ENCODE results near the gene RPN2.

Gene RPN2

DNA sequence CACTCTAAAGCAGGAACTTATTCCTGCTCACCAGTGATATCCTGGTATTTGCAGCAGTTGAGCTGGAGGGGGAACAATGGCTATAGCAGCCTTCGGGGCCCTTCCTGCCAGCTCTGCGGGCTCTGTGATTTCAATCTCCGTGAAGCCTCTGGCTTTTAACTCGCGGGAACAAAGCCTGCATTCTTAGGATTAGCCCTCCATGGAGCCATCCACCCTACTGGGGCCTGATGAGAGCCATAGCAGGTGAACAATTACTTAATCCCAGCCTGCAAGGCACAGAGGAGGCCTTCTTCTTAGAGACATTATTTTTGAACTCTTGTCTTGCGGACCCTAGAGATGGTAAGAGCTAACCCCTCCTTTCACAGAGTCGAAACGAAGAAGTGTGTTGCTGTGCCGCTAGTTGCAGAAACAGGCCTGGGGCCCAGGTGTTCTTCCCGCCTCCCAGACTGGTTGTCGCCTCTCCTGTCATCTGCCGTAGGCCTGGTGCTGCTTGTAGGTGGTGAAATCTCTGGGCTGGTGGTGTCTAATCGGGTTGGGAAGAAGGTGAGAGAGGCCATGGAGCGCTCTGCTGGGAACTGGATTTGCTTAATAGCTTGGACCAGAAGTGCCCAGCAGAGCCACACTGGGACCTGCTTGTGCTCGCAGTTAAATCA is 72.8 kb downstream of the RPN2 start:
- TF ChIP-seq ISL1 (CRISPR knock-in tag; IDR thresholded peaks at IDR 0.05) (no peak), ZC3H10 (CRISPR knock-in tag; IDR thresholded peaks at IDR 0.05) (no peak), PPARA (CRISPR knock-in tag; IDR thresholded peaks at IDR 0.05; ENCODE audit: borderline replicate concordance) (no peak), GLIS3 (CRISPR knock-in tag; IDR thresholded peaks at IDR 0.05) (no peak), TSHZ2 (CRISPR knock-in tag; IDR thresholded peaks at IDR 0.05) (no peak), OSR1 (CRISPR knock-in tag; IDR thresholded peaks at IDR 0.05) (no peak), ESRRG (CRISPR knock-in tag; IDR thresholded peaks at IDR 0.05) (no peak), TOX (CRISPR knock-in tag; IDR thresholded peaks at IDR 0.05; ENCODE audit: borderline replicate concordance) (no peak), RARB (CRISPR knock-in tag; IDR thresholded peaks at IDR 0.05) (no peak), TCF4 (CRISPR knock-in tag; IDR thresholded peaks at IDR 0.05; ENCODE audit: borderline replicate concordance) (no peak), CSDC2 (CRISPR knock-in tag; IDR thresholded peaks at IDR 0.05) (no peak), ZNF70 (CRISPR knock-in tag; IDR thresholded peaks at IDR 0.05) (no peak), ZNF565 (CRISPR knock-in tag; conservative IDR thresholded peaks at IDR 0.05; ENCODE audit: low read depth) (no peak), BACH2 (CRISPR knock-in tag; IDR thresholded peaks at IDR 0.05; ENCODE audit: borderline replicate concordance) (no peak), PATZ1 (CRISPR knock-in tag; IDR thresholded peaks at IDR 0.05; ENCODE audit: borderline replicate concordance) (no peak), SNAI2 (CRISPR knock-in tag; IDR thresholded peaks at IDR 0.05) (no peak), ZFP3 (CRISPR knock-in tag; IDR thresholded peaks at IDR 0.05) (no peak)
- TF ChIP-seq, protein P1, sequence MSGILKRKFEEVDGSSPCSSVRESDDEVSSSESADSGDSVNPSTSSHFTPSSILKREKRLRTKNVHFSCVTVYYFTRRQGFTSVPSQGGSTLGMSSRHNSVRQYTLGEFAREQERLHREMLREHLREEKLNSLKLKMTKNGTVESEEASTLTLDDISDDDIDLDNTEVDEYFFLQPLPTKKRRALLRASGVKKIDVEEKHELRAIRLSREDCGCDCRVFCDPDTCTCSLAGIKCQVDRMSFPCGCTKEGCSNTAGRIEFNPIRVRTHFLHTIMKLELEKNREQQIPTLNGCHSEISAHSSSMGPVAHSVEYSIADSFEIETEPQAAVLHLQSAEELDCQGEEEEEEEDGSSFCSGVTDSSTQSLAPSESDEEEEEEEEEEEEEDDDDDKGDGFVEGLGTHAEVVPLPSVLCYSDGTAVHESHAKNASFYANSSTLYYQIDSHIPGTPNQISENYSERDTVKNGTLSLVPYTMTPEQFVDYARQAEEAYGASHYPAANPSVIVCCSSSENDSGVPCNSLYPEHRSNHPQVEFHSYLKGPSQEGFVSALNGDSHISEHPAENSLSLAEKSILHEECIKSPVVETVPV (CRISPR knock-in tag; IDR thresholded peaks at IDR 0.05): no peak
- TF ChIP-seq, protein P2, sequence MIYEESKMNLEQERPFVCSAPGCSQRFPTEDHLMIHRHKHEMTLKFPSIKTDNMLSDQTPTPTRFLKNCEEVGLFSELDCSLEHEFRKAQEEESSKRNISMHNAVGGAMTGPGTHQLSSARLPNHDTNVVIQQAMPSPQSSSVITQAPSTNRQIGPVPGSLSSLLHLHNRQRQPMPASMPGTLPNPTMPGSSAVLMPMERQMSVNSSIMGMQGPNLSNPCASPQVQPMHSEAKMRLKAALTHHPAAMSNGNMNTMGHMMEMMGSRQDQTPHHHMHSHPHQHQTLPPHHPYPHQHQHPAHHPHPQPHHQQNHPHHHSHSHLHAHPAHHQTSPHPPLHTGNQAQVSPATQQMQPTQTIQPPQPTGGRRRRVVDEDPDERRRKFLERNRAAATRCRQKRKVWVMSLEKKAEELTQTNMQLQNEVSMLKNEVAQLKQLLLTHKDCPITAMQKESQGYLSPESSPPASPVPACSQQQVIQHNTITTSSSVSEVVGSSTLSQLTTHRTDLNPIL (CRISPR knock-in tag; IDR thresholded peaks at IDR 0.05; ENCODE audit: low read depth): no peak
- no peak for ATAC-seq

DNA sequence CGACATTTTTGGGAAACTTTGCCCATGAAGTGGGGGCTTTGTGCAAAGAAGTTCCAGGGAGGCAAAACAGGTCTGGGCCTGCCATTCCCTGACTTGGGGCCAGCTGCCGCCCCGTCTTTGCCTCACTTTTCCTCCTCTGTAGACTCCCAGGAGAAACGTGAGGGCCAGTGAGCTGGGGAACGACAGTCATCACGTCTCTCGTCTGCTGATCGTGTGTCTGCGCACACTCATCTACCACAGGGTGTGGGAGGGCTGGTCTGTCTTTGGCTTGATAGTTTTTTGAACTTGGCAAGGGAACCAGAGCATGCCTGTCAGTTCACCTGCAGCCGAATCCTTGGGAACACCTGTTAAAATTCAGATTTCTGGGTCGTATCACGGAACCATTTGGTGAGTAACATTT is 74.0 kb downstream of the RPN2 start:
- no peak for ATAC-seq
- no peak for TF ChIP-seq TSHZ2 (CRISPR knock-in tag; IDR thresholded peaks at IDR 0.05)
- TF ChIP-seq RARB (CRISPR knock-in tag; IDR thresholded peaks at IDR 0.05): no peak
- no peak for TF ChIP-seq ZC3H10 (CRISPR knock-in tag; IDR thresholded peaks at IDR 0.05)
- no peak for TF ChIP-seq TOX (CRISPR knock-in tag; IDR thresholded peaks at IDR 0.05; ENCODE audit: borderline replicate concordance)
- no peak for TF ChIP-seq ESRRG (CRISPR knock-in tag; IDR thresholded peaks at IDR 0.05)
- TF ChIP-seq, protein P3, sequence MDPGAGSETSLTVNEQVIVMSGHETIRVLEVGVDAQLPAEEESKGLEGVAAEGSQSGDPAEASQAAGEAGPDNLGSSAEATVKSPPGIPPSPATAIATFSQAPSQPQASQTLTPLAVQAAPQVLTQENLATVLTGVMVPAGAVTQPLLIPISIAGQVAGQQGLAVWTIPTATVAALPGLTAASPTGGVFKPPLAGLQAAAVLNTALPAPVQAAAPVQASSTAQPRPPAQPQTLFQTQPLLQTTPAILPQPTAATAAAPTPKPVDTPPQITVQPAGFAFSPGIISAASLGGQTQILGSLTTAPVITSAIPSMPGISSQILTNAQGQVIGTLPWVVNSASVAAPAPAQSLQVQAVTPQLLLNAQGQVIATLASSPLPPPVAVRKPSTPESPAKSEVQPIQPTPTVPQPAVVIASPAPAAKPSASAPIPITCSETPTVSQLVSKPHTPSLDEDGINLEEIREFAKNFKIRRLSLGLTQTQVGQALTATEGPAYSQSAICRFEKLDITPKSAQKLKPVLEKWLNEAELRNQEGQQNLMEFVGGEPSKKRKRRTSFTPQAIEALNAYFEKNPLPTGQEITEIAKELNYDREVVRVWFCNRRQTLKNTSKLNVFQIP (CRISPR knock-in tag; IDR thresholded peaks at IDR 0.05; ENCODE audit: borderline replicate concordance, low read depth): no peak
- no peak for TF ChIP-seq SNAI2 (CRISPR knock-in tag; IDR thresholded peaks at IDR 0.05)
- TF ChIP-seq CSDC2 (CRISPR knock-in tag; IDR thresholded peaks at IDR 0.05): no peak
- no peak for TF ChIP-seq ARNTL (CRISPR knock-in tag; IDR thresholded peaks at IDR 0.05; ENCODE audit: borderline replicate concordance, low read depth)
- no peak for TF ChIP-seq PPARA (CRISPR knock-in tag; IDR thresholded peaks at IDR 0.05; ENCODE audit: borderline replicate concordance)
- TF ChIP-seq ZFP30 (CRISPR knock-in tag; IDR thresholded peaks at IDR 0.05): no peak
- TF ChIP-seq, protein P2 (CRISPR knock-in tag; IDR thresholded peaks at IDR 0.05; ENCODE audit: low read depth): no peak

Measured in SK-N-SH treated with all-trans-retinoic acid at 6 μM for 48 hours (cell line).